ENCODE data around the gene TTC9.

DNA sequence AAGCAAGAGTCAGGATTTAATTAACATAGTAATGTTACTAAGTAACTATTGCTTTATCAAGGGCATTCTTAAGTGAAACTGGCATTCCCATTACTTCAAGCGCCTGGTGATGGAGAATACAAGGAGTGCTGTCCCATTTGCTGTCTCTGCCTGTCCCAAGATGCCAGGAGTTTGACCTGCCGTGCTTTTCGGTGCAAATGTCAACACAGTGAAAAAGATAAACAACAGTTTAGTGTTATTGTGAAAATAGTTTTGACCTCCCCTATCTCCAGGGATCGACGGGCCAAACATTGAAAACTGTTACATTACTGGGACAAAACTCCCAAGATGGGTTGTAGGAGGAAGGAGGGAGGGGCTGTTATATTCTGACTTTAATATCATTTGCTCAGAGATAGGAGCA is 74.8 kb downstream of the TTC9 start:
- TF ChIP-seq, protein P1, sequence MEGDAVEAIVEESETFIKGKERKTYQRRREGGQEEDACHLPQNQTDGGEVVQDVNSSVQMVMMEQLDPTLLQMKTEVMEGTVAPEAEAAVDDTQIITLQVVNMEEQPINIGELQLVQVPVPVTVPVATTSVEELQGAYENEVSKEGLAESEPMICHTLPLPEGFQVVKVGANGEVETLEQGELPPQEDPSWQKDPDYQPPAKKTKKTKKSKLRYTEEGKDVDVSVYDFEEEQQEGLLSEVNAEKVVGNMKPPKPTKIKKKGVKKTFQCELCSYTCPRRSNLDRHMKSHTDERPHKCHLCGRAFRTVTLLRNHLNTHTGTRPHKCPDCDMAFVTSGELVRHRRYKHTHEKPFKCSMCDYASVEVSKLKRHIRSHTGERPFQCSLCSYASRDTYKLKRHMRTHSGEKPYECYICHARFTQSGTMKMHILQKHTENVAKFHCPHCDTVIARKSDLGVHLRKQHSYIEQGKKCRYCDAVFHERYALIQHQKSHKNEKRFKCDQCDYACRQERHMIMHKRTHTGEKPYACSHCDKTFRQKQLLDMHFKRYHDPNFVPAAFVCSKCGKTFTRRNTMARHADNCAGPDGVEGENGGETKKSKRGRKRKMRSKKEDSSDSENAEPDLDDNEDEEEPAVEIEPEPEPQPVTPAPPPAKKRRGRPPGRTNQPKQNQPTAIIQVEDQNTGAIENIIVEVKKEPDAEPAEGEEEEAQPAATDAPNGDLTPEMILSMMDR (conservative IDR thresholded peaks at IDR 0.05) = no peak
- TF ChIP-seq EZH2 (IDR thresholded peaks at IDR 0.05; ENCODE audit: low read depth) = no peak

Data from PC-9 (cell line).